ENCODE data around the gene CDAN1.

Gene CDAN1

GRCh38 chr15:42737529-42738328 is 801 bp upstream of the CDAN1 start:
- DNase-seq, result no peak
- in situ Hi-C loops (cut with HindIII; ENCODE audit: low pct_ligation_motif_present, low pct_unique_long_range_greater_than_20kb, low sequenced_read_pairs), result no loop called here

- peak; percentile 13 for DNase-seq
- in situ Hi-C loops (cut with HindIII; ENCODE audit: low pct_ligation_motif_present, low pct_unique_long_range_greater_than_20kb, low sequenced_read_pairs), result no loop called here
These were observed 643 bp downstream of the CDAN1 start for GRCh38 chr15:42736178-42736792.

- no peak for DNase-seq
- in situ Hi-C loops (cut with HindIII; ENCODE audit: low pct_ligation_motif_present, low pct_unique_long_range_greater_than_20kb, low sequenced_read_pairs), result no loop called here
These were observed 1.4 kb downstream of the CDAN1 start for GRCh38 chr15:42735382-42736165.

GRCh38 chr15:42734076-42734672 is 2.8 kb downstream of the CDAN1 start:
- in situ Hi-C loops (cut with HindIII; ENCODE audit: low pct_ligation_motif_present, low pct_unique_long_range_greater_than_20kb, low sequenced_read_pairs), result no loop called here
- no peak for DNase-seq

- in situ Hi-C loops (cut with HindIII; ENCODE audit: low pct_ligation_motif_present, low pct_unique_long_range_greater_than_20kb, low sequenced_read_pairs), result no loop called here
- DNase-seq, result no peak
These were observed 3.9 kb downstream of the CDAN1 start for GRCh38 chr15:42733027-42733426.

- DNase-seq, result no peak
- in situ Hi-C loops (cut with HindIII; ENCODE audit: low pct_ligation_motif_present, low pct_unique_long_range_greater_than_20kb, low sequenced_read_pairs), result no loop called here
These were observed 4.7 kb downstream of the CDAN1 start for GRCh38 chr15:42732095-42732827.

- in situ Hi-C loops (cut with HindIII; ENCODE audit: low pct_ligation_motif_present, low pct_unique_long_range_greater_than_20kb, low sequenced_read_pairs), result no loop called here
- no peak for DNase-seq
These were observed 5.5 kb downstream of the CDAN1 start for GRCh38 chr15:42731461-42731860.

GRCh38 chr15:42730536-42730935 is 6.4 kb downstream of the CDAN1 start:
- in situ Hi-C loops (cut with HindIII; ENCODE audit: low pct_ligation_motif_present, low pct_unique_long_range_greater_than_20kb, low sequenced_read_pairs), result no loop called here
- no peak for DNase-seq

- DNase-seq, result no peak
- in situ Hi-C loops (cut with HindIII; ENCODE audit: low pct_ligation_motif_present, low pct_unique_long_range_greater_than_20kb, low sequenced_read_pairs), result no loop called here
These were observed 6.8 kb downstream of the CDAN1 start for GRCh38 chr15:42730135-42730534.

- DNase-seq, result no peak
- in situ Hi-C loops (cut with HindIII; ENCODE audit: low pct_ligation_motif_present, low pct_unique_long_range_greater_than_20kb, low sequenced_read_pairs), result no loop called here
These were observed 7.5 kb downstream of the CDAN1 start for GRCh38 chr15:42729409-42729808.

- in situ Hi-C loops (cut with HindIII; ENCODE audit: low pct_ligation_motif_present, low pct_unique_long_range_greater_than_20kb, low sequenced_read_pairs), result no loop called here
These were observed 8.0 kb downstream of the CDAN1 start for GRCh38 chr15:42728972-42729371.

GRCh38 chr15:42728560-42728959 is 8.4 kb downstream of the CDAN1 start:
- DNase-seq, result no peak
- in situ Hi-C loops (cut with HindIII; ENCODE audit: low pct_ligation_motif_present, low pct_unique_long_range_greater_than_20kb, low sequenced_read_pairs), result no loop called here

More at GRCh38 chr15:42728972-42729371, 8.0 kb downstream of the CDAN1 start:
- no peak for DNase-seq

GRCh38 chr15:42727750-42728381 is 9.1 kb downstream of the CDAN1 start:
- DNase-seq, result no peak
- in situ Hi-C loops (cut with HindIII; ENCODE audit: low pct_ligation_motif_present, low pct_unique_long_range_greater_than_20kb, low sequenced_read_pairs), result no loop called here

- no peak for DNase-seq
- in situ Hi-C loops (cut with HindIII; ENCODE audit: low pct_ligation_motif_present, low pct_unique_long_range_greater_than_20kb, low sequenced_read_pairs), result no loop called here
These were observed 10.8 kb downstream of the CDAN1 start for GRCh38 chr15:42726114-42726513.

GRCh38 chr15:42725331-42725903 is 11.5 kb downstream of the CDAN1 start:
- DNase-seq, result no peak
- in situ Hi-C loops (cut with HindIII; ENCODE audit: low pct_ligation_motif_present, low pct_unique_long_range_greater_than_20kb, low sequenced_read_pairs), result no loop called here

GRCh38 chr15:42724276-42724675 is 12.7 kb downstream of the CDAN1 start:
- no peak for DNase-seq
- in situ Hi-C loops (cut with HindIII; ENCODE audit: low pct_ligation_motif_present, low pct_unique_long_range_greater_than_20kb, low sequenced_read_pairs), result no loop called here

- in situ Hi-C loops (cut with HindIII; ENCODE audit: low pct_ligation_motif_present, low pct_unique_long_range_greater_than_20kb, low sequenced_read_pairs), result no loop called here
- DNase-seq, result no peak
These were observed 13.9 kb downstream of the CDAN1 start for GRCh38 chr15:42723068-42723467.

GRCh38 chr15:42721916-42722315 is 15.0 kb downstream of the CDAN1 start:
- no peak for DNase-seq
- in situ Hi-C loops (cut with HindIII; ENCODE audit: low pct_ligation_motif_present, low pct_unique_long_range_greater_than_20kb, low sequenced_read_pairs), result no loop called here
